Ishikawa (cell line): ENCODE measurements around the gene TBC1D14.

Source experiments
- CEBPB ChIP-seq: IDR thresholded peaks from 2 replicates; pipeline ENCODE4 v1.6.1; 2012
- CREB1 ChIP-seq: IDR thresholded peaks from 2 replicates; pipeline ENCODE4 v1.6.1; 2012; ENCODE audit warnings: low read depth
- EGR1 ChIP-seq: IDR thresholded peaks from 2 replicates; pipeline ENCODE4 v1.6.1; 2012
- EP300 ChIP-seq: IDR thresholded peaks from 2 replicates; pipeline ENCODE4 v1.6.1; 2012; ENCODE audit warnings: borderline replicate concordance
- FOXM1 ChIP-seq: IDR thresholded peaks from 2 replicates; pipeline ENCODE4 v1.6.1; 2012; ENCODE audit warnings: low read depth, borderline replicate concordance
- NFIC ChIP-seq: IDR thresholded peaks from 2 replicates; pipeline ENCODE4 v1.6.1; 2012
- RAD21 ChIP-seq: IDR thresholded peaks from 2 replicates; pipeline ENCODE4 v1.6.1; 2012; ENCODE audit warnings: low read depth
- TAF1 ChIP-seq: IDR thresholded peaks from 2 replicates; pipeline ENCODE4 v1.6.1; 2012; ENCODE audit warnings: low read depth, mild to moderate bottlenecking
- TCF12 ChIP-seq: IDR thresholded peaks from 2 replicates; pipeline ENCODE4 v1.6.1; 2012; ENCODE audit warnings: low read depth
- TEAD4 ChIP-seq: IDR thresholded peaks from 2 replicates; pipeline ENCODE4 v1.6.1; 2012
- YY1 ChIP-seq: IDR thresholded peaks from 2 replicates; pipeline ENCODE4 v1.6.1; 2012; ENCODE audit warnings: low read depth
- ZBTB7A ChIP-seq: IDR thresholded peaks from 2 replicates; pipeline ENCODE4 v1.6.1; 2012; ENCODE audit warnings: low read depth
- TF ChIP-seq, protein P1 (sequence below): IDR thresholded peaks from 2 replicates; pipeline ENCODE4 v1.6.1; 2012
- TF ChIP-seq, protein P2 (sequence below): IDR thresholded peaks from 2 replicates; pipeline ENCODE4 v1.6.1; 2012
- TF ChIP-seq, protein P3 (sequence below): IDR thresholded peaks from 2 replicates; pipeline ENCODE4 v1.6.1; 2012; ENCODE audit warnings: low read depth, mild to moderate bottlenecking

Gene TBC1D14

DNA sequence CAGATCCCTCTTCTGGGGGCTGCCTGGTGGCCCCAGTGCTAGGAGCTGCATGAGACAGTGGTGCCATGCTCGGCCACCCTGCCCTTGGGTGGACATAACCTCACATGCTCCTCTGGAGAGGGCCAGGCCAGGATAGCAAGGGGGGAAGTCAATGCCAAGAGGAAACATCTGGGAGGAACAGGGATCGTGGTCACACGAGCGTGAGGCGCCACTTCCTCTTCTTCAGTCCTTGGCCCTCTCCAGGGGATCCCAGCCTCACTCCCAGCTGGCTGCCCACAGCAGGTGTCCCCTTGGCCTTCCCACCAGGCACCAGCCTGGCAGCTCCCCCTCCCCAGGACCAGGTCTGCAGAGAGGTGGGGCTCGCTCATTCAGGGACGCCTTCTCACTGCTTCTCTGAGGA, 28.6 kb downstream of the TBC1D14 start:
- TF ChIP-seq, protein P1, sequence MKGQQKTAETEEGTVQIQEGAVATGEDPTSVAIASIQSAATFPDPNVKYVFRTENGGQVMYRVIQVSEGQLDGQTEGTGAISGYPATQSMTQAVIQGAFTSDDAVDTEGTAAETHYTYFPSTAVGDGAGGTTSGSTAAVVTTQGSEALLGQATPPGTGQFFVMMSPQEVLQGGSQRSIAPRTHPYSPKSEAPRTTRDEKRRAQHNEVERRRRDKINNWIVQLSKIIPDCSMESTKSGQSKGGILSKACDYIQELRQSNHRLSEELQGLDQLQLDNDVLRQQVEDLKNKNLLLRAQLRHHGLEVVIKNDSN: no peak
- no peak for TF ChIP-seq RAD21
- TF ChIP-seq YY1: no peak
- no peak for TF ChIP-seq CREB1
- TF ChIP-seq NFIC: no peak
- no peak for TF ChIP-seq CEBPB
- TF ChIP-seq TAF1: no peak
- TF ChIP-seq, protein P2, sequence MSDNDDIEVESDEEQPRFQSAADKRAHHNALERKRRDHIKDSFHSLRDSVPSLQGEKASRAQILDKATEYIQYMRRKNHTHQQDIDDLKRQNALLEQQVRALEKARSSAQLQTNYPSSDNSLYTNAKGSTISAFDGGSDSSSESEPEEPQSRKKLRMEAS: no peak
- no peak for TF ChIP-seq ZBTB7A
- TF ChIP-seq FOXM1: no peak
- no peak for TF ChIP-seq TEAD4
- TF ChIP-seq EGR1: no peak
- TF ChIP-seq, protein P3, sequence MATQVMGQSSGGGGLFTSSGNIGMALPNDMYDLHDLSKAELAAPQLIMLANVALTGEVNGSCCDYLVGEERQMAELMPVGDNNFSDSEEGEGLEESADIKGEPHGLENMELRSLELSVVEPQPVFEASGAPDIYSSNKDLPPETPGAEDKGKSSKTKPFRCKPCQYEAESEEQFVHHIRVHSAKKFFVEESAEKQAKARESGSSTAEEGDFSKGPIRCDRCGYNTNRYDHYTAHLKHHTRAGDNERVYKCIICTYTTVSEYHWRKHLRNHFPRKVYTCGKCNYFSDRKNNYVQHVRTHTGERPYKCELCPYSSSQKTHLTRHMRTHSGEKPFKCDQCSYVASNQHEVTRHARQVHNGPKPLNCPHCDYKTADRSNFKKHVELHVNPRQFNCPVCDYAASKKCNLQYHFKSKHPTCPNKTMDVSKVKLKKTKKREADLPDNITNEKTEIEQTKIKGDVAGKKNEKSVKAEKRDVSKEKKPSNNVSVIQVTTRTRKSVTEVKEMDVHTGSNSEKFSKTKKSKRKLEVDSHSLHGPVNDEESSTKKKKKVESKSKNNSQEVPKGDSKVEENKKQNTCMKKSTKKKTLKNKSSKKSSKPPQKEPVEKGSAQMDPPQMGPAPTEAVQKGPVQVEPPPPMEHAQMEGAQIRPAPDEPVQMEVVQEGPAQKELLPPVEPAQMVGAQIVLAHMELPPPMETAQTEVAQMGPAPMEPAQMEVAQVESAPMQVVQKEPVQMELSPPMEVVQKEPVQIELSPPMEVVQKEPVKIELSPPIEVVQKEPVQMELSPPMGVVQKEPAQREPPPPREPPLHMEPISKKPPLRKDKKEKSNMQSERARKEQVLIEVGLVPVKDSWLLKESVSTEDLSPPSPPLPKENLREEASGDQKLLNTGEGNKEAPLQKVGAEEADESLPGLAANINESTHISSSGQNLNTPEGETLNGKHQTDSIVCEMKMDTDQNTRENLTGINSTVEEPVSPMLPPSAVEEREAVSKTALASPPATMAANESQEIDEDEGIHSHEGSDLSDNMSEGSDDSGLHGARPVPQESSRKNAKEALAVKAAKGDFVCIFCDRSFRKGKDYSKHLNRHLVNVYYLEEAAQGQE: no peak
- no peak for TF ChIP-seq TCF12
- TF ChIP-seq EP300: no peak

DNA sequence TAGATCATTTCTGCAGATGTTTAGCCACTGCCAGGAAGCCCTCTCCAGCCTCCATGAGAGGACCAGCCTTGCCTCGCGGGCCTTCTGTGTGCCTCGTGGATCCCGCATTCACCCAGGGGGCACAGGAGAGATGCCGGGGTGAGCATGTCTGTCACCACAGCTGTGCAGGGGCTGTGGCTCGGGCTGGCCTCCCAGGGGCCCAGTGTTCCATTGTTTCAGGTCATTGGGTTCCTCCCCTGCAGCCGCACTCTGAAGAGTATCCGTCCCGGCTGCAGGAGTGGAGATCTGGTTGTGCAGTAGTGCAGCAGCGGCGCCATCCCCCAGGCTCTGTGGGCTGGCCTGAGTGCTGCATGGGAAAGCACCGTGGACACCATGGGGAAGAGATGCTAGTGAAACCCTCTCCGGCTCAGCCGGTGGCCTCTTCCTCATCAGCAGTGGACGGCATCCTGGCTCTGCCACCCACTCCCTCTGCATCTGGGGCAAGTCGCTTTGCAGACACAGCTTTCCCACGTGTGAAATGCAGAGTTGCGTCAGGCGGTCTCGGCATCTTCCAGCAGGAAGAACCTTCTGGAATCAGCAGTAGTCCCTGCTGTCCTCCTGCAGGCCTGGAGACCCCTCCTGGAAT, 29.1 kb downstream of the TBC1D14 start:
- TF ChIP-seq RAD21: no peak
- no peak for TF ChIP-seq FOXM1
- TF ChIP-seq, protein P2: no peak
- TF ChIP-seq CREB1: no peak
- no peak for TF ChIP-seq EGR1
- TF ChIP-seq, protein P3: no peak
- TF ChIP-seq NFIC: no peak
- TF ChIP-seq, protein P1: no peak
- TF ChIP-seq YY1: no peak
- no peak for TF ChIP-seq ZBTB7A
- TF ChIP-seq TEAD4: no peak
- TF ChIP-seq TCF12: no peak
- no peak for TF ChIP-seq TAF1
- TF ChIP-seq EP300: no peak

DNA sequence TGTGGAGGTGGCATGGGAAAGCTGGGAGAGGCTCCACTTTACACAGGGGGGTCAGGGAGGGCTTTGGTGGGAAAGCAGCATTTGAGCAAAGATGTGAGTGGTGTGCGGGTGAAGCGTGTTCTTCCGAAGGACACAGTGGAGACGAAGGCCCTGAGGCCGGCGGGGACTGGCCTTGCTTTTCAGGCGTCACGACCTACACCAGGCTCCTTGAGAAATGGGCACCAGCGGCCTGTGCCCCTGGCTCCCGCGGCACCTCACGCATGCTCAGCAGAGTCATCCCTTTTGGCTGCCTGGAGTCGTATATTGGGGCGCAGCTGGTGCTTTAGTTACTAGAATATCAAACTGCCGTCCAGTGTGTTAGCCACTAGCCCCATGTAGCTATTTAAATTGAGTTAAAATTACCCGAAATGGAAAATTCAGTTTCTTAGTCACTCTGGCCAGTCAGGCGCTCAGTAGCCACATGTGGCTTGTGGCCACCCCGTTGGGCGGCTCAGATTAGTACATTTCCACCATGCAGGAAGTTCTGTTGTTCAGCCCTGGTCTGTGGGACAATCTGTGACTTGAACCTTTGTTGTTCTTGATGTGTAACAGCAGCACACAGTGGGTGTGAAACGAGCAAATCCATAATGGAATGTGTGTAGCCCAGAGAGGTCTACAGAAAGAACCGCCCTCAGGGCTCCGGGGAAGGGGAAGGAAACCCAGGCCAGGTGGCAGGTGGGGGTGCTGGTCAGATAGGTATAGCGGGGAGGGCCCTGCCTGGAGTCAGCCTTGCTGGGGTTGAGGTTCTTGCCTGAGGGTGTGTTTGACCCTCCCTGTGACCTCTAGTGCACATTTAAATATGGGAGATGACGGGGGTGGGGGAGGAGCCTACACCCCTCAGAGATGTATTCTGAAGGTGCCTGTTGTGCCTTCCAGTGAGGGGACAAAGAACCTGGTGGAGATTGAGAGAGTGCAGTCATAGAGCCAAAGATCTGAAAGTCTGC, 30.4 kb downstream of the TBC1D14 start:
- TF ChIP-seq, protein P3: no peak
- no peak for TF ChIP-seq EP300
- no peak for TF ChIP-seq CEBPB
- TF ChIP-seq, protein P1: no peak
- TF ChIP-seq TCF12: no peak
- TF ChIP-seq, protein P2: no peak
- TF ChIP-seq YY1: no peak
- TF ChIP-seq TAF1: no peak
- no peak for TF ChIP-seq FOXM1
- TF ChIP-seq EGR1: no peak
- no peak for TF ChIP-seq NFIC
